ENCODE results near the gene AHRR. TPM values are rescaled to one million over a fixed set of nuclear protein-coding genes. Genes with fewer than 3 reads are reported as not detected.

AHRR gene
- total RNA-seq, 1 donor from 2014 or later = 2.6 TPM

GRCh38 chr5:352639-353611 lies 31.4 kb downstream of the AHRR start:
- H3K4me3 ChIP-seq (ENCODE audit: low read depth, low read length) = no peak overlapping the region
- H3K36me3 ChIP-seq (ENCODE audit: control insufficient read depth, insufficient read depth, low read length) = no peaks in the 10 kb centered on the region
- H3K27me3 ChIP-seq (ENCODE audit: control insufficient read depth, insufficient read depth, low read length) = peaks cover 2% of the 10 kb centered on the region
- DNase-seq (ENCODE audit: low read depth) = no peak
- TF ChIP-seq CTCF (IDR thresholded peaks at IDR 0.05; ENCODE audit: insufficient read depth, low read length, poor library complexity, severe bottlenecking) = no peak

GRCh38 chr5:353612-354580 lies 32.4 kb downstream of the AHRR start:
- DNase-seq (ENCODE audit: low read depth) = no peak
- no peak overlapping the region for H3K4me3 ChIP-seq (ENCODE audit: low read depth, low read length)
- no peaks in the 10 kb centered on the region for H3K36me3 ChIP-seq (ENCODE audit: control insufficient read depth, insufficient read depth, low read length)
- TF ChIP-seq CTCF (IDR thresholded peaks at IDR 0.05; ENCODE audit: insufficient read depth, low read length, poor library complexity, severe bottlenecking) = no peak
- H3K27me3 ChIP-seq (ENCODE audit: control insufficient read depth, insufficient read depth, low read length) = peaks cover 2% of the 10 kb centered on the region

GRCh38 chr5:354581-355378 lies 33.3 kb downstream of the AHRR start:
- DNase-seq (ENCODE audit: low read depth) = no peak
- TF ChIP-seq CTCF (IDR thresholded peaks at IDR 0.05; ENCODE audit: insufficient read depth, low read length, poor library complexity, severe bottlenecking) = no peak
- peaks cover 2% of the 10 kb centered on the region for H3K27me3 ChIP-seq (ENCODE audit: control insufficient read depth, insufficient read depth, low read length)
- H3K4me3 ChIP-seq (ENCODE audit: low read depth, low read length) = no peak overlapping the region
- H3K36me3 ChIP-seq (ENCODE audit: control insufficient read depth, insufficient read depth, low read length) = no peaks in the 10 kb centered on the region

- no peak for DNase-seq (ENCODE audit: low read depth)
- TF ChIP-seq CTCF (IDR thresholded peaks at IDR 0.05; ENCODE audit: insufficient read depth, low read length, poor library complexity, severe bottlenecking) = no peak
- H3K36me3 ChIP-seq (ENCODE audit: control insufficient read depth, insufficient read depth, low read length) = no peaks in the 10 kb centered on the region
- H3K27me3 ChIP-seq (ENCODE audit: control insufficient read depth, insufficient read depth, low read length) = peaks cover 2% of the 10 kb centered on the region
- no peak overlapping the region for H3K4me3 ChIP-seq (ENCODE audit: low read depth, low read length)
Measured at GRCh38 chr5:355379-355935, 33.9 kb downstream of the AHRR start.

GRCh38 chr5:355958-356357 lies 34.4 kb downstream of the AHRR start:
- DNase-seq (ENCODE audit: low read depth) = no peak
- Histone ChIP-seq H3K4me3 (ENCODE audit: low read depth, low read length) (no peak overlapping the region), H3K36me3 (ENCODE audit: control insufficient read depth, insufficient read depth, low read length) (no peaks in the 10 kb centered on the region), H3K27me3 (ENCODE audit: control insufficient read depth, insufficient read depth, low read length) (peaks cover 2% of the 10 kb centered on the region)
- no peak for TF ChIP-seq CTCF (IDR thresholded peaks at IDR 0.05; ENCODE audit: insufficient read depth, low read length, poor library complexity, severe bottlenecking)
